ENCODE results near the gene TET2.
"Not testable (repeated sequence)": the region's sequence is repeated elsewhere in the genome, so short reads cannot be mapped to it uniquely, and the experiment has no call there.

TET2 gene

GRCh38 chr4:105240037-105240436 lies 93.4 kb downstream of the TET2 start:
- no peak for DNase-seq

GRCh38 chr4:105241451-105241850 lies 94.8 kb downstream of the TET2 start:
- peak; percentile 76 for DNase-seq

- no peak for DNase-seq
These were observed 96.8 kb downstream of the TET2 start for GRCh38 chr4:105243446-105243845.

- peak; percentile 70 for DNase-seq
These were observed 100.0 kb downstream of the TET2 start for GRCh38 chr4:105246712-105247111.

- DNase-seq, result no peak
These were observed 101.9 kb downstream of the TET2 start for GRCh38 chr4:105248613-105249012.

- DNase-seq, result no peak
These were observed 111.3 kb downstream of the TET2 start for GRCh38 chr4:105257817-105258495.

- no peak for DNase-seq
These were observed 119.0 kb downstream of the TET2 start for GRCh38 chr4:105265689-105266088.

- DNase-seq, result no peak
These were observed 120.6 kb downstream of the TET2 start for GRCh38 chr4:105267280-105267679.

GRCh38 chr4:105272002-105272401 lies 125.3 kb downstream of the TET2 start:
- DNase-seq, result no peak

- no peak for DNase-seq
These were observed 126.6 kb downstream of the TET2 start for GRCh38 chr4:105273230-105273629.

GRCh38 chr4:105274090-105274489 lies 127.4 kb downstream of the TET2 start:
- DNase-seq, result no peak

GRCh38 chr4:105274504-105274903 lies 127.8 kb downstream of the TET2 start:
- DNase-seq, result no peak

GRCh38 chr4:105276361-105277104 lies 129.9 kb downstream of the TET2 start:
- DNase-seq, result no peak

GRCh38 chr4:105277702-105278101 lies 131.0 kb downstream of the TET2 start:
- DNase-seq, result no peak

- DNase-seq, result no peak
These were observed 132.6 kb downstream of the TET2 start for GRCh38 chr4:105279314-105279713.

- DNase-seq, result no peak
These were observed 133.9 kb downstream of the TET2 start for GRCh38 chr4:105280338-105281123.

GRCh38 chr4:105281124-105281415 lies 134.4 kb downstream of the TET2 start:
- DNase-seq, result no peak

- DNase-seq, result no peak
These were observed 135.8 kb downstream of the TET2 start for GRCh38 chr4:105282489-105282888.

GRCh38 chr4:105283501-105283900 lies 136.8 kb downstream of the TET2 start:
- DNase-seq, result no peak

- DNase-seq, result no peak
These were observed 141.4 kb downstream of the TET2 start for GRCh38 chr4:105288121-105288520.

GRCh38 chr4:105291925-105292324 lies 145.2 kb downstream of the TET2 start:
- no peak for DNase-seq

GRCh38 chr4:105293360-105293759 lies 146.7 kb downstream of the TET2 start:
- DNase-seq, result no peak

GRCh38 chr4:105296672-105297071 lies 150.0 kb downstream of the TET2 start:
- no peak for DNase-seq

GRCh38 chr4:105299027-105299426 lies 152.4 kb downstream of the TET2 start:
- not testable (repeated sequence) for DNase-seq

All from NCI-H446 treated with DMSO at 0.1 percent for 48 hours (cell line).